OCI-LY3 (cell line): Measurements from ENCODE around the gene CREB5.

Experiments
- CTCF ChIP-seq: fragments of 200-600, 300-600 bp; sonication (generic); IDR thresholded peaks from 2 replicates; pipeline ENCODE4 v1.5.1; 2014; ENCODE audit warnings: antibody characterized with exemption, low read length, low read depth
- EZH2phosphoT487 ChIP-seq: fragments of 200-600 bp; shearing (Covaris generic); IDR thresholded peaks from 2 replicates; pipeline ENCODE4 v1.6.1; 2018; ENCODE audit warnings: antibody characterized with exemption, mixed run types, low read depth

DNA sequence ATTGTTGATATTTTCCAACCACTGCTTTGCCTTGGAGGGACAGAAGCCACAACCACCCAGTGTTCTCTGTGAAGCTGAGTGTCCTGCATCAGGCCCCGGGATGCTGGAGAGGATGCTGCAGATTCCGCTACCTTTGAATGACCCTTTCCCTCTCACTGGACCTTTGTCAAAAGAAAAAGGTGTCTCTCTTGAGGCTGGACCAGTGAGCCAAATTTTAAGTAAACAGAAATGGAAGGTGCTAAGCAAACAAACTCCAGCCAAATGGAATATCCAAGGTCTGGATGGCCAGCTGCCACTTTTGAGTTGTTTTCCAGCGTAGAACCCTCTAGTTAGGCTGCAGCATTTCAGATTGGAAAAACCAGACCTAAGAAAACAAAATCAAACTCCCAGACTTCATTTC is 400.3 kb downstream of the CREB5 start:
- no peak for TF ChIP-seq CTCF
- no peak for TF ChIP-seq EZH2phosphoT487
